Hematopoietic multipotent progenitor cell (in vitro differentiated cells): ENCODE data around the gene CAND1. TPM values are rescaled to one million over a fixed set of nuclear protein-coding genes. Genes with fewer than 3 reads are reported as not detected.
A peak's percentile ranks its signal among the peaks of the same experiment; 100 is the strongest.
"Not testable (repeated sequence)": the region's sequence is repeated elsewhere in the genome, so short reads cannot be mapped to it uniquely, and the experiment has no call there.

ENCODE experiments used
- DNase-seq, 3 donors: peaks; one replicate each; pipeline ENCODE4 v3.0.0-alpha.2; 2011 to 2015; ENCODE audit warnings: low read depth in 2 of 3, low spot score in 2 of 3
- total RNA-seq: library from RNA; depleted of rRNA; stranded (reverse); fragments of >200 nt; gene quantifications from one replicate; pipeline ENCODE4 v1.2.3, GENCODE V29; 2012

The CAND1 gene
- total RNA-seq, 1 donor: 39.6 TPM

DNA sequence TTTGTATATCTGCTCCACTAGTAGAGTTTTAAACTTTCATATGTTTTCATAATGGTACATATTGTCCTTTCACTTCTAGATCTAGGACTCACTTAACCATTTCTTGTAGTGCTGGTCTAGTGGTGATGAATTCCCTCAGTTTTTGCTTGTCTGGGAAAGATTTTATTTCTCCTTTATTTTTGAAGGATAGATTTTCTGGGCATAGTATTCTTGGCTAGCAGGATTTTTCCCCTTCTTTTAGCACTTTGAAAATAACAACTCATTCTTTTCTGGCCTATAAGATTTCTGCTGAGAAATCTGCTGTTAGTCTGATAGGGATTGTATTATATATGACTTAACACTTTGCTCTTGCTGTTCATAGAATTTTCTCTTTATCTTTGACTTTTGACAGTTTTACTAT lies 69.3 kb downstream of the CAND1 start:
- DNase-seq: no peak

- DNase-seq: no peak
These were observed 70.4 kb downstream of the CAND1 start for GRCh38 chr12:67339530-67339929.

DNA sequence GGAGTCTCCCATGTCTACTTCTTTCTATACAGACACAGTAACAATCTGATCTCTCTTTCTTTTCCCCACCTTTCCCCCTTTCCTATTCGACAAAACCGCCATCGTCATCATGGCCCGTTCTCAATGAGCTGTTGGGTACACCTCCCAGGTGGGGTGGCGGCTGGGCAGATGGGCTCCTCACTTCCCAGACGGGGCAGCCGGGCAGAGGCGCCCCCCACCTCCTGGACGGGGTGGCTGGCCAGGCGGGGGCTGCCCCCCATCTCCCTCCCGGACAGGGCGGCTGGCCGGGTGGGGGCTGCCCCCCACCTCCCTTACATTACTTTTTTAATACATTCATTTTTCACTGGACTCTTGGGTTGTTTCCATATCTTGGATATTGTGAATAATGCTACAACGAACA lies 71.9 kb downstream of the CAND1 start:
- DNase-seq: not testable (repeated sequence)

- no peak for DNase-seq
These were observed 76.0 kb downstream of the CAND1 start for GRCh38 chr12:67344979-67345710.

DNA sequence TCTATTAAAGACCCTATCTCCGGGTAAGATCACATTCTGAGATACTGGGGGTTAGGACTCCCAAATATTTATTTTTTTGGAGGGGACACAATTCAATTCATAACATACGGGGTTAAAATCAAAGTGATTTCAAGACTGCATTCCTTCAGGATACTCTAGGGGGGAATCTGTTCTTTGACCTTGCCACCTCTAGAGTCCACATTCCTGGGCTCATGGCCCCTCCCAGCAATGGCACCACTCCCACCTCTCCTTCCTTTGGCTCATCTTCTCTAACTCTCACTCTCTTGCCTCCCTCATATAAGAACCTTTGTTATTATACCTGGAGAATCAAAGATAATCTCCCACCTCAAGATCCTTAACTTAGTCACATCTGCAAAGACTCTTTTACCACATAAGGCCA lies 79.5 kb downstream of the CAND1 start:
- no peak for DNase-seq

DNA sequence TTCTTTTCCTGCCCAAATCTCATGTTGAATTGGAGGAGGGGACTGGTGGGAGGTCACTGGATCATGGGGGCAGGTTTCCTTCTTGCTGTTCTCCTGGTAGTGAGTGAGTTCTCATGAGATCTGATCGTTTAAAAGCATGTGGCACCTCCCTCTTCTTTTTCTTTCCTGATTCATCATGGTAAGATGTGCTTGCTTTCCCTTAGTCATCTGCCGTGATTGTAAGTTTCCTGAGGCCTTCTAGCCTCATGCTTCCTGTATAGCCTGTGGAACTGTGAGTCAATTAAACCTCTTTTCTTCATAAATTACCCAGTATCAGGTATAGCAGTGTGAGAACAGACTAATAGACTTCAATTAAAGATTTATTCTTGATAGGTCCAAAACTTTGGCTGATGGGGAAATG lies 83.5 kb downstream of the CAND1 start:
- DNase-seq: no peak

- DNase-seq: no peak
These were observed 85.2 kb downstream of the CAND1 start for GRCh38 chr12:67354322-67354721.

- DNase-seq: no peak
These were observed 85.8 kb downstream of the CAND1 start for GRCh38 chr12:67354966-67355365.

DNA sequence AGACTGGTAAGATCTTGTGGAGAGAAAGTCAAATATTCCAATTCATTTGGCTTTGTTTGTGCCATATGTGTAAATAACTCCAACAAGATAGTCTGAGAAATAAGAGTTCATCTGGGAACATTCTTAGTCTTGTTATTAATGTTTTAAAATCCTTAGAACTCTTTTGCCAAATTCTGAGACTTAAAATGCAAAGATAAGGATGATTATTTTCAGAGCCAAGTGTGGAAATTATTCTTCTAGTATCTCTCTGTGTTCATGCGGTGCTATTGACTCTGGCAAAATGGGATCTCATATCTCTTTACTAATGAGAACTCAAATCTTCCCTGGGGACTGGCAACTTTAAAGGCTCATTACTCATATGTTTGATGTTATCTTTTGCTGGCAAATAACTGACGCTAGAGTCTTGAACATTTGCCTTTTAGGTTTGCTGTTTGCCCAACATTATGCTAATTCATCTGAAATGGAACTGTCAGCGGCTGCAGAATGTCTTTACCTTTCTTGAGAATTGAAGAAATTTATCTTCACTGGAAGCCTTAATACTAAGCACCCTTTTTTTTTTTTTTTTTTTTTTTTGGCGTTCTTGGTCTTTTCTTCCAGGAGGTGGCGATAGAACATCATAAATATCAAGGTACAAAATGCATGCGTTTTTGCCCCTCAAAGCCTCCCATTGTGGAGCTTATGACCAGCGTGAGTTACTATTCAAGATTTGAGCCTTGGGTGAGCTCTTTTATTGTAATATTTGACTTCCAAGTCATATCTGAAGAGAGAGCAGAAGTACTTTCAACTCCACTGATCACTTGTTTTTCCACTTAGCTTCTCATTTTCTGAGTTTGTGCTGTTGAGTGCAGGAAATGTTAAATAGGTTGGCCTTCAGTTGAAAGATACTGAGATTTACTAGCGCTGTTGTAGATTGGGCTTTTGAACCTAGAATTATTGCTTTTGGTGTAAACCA lies 86.5 kb downstream of the CAND1 start:
- peak; percentile 41 to 83 (median 49) for DNase-seq

DNA sequence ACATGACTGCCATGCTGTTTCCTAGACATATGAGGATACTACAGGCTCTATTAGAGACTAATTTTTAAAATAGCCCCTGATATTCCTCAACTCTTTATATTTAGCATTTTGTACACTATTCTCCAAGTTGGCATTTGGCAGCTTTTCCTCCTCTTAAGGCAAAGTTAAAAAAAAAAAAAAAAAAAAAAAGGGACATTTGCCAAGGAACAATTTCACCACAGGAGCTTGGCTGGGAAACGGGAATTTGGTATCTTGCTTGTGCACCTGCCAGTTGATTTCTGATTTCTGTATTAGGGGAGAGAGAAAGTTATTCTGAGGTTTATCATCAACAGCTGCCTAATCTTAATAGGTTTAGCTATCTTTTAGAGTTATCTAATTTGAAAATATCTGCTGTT lies 87.2 kb downstream of the CAND1 start:
- DNase-seq: no peak

- no peak for DNase-seq
These were observed 88.4 kb downstream of the CAND1 start for GRCh38 chr12:67357376-67358125.

- DNase-seq: peak in 2 of 3 donors; percentile 26 to 78
These were observed 89.7 kb downstream of the CAND1 start for GRCh38 chr12:67358781-67359338.

DNA sequence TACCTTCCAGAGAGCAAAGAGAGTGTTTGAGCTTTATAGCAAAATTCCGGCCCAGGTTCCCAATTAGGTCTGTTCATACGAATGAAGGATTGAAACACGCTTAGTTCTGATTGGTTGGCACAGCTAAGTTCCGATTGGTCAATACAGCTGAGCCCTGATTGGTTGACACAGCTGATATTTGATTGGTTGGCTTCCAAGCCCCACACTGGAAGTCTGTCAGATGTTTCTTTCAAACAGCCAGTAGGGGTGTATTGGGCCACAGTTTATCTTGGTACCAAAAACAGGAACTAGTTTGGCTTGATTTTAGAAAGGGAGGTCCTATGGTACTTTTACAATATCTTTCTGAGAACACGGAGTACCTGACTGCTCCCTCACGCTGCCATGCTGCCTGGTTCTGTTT lies 93.4 kb downstream of the CAND1 start:
- peak in 1 of 3 donors; percentile 48 for DNase-seq

GRCh38 chr12:67364228-67364627 lies 95.1 kb downstream of the CAND1 start:
- DNase-seq: no peak

GRCh38 chr12:67365131-67365530 lies 96.0 kb downstream of the CAND1 start:
- DNase-seq: no peak

GRCh38 chr12:67367843-67368242 lies 98.7 kb downstream of the CAND1 start:
- DNase-seq: no peak
